Measurements from ENCODE around the gene FRMD4B. TPM values are rescaled to one million over a fixed set of nuclear protein-coding genes. Genes with fewer than 3 reads are reported as not detected.
"Not testable (repeated sequence)": the region's sequence is repeated elsewhere in the genome, so short reads cannot be mapped to it uniquely, and the experiment has no call there.

Gene FRMD4B
- total RNA-seq, 2 experiments from 2014 or later = 55.8 to 68.2 TPM

DNA sequence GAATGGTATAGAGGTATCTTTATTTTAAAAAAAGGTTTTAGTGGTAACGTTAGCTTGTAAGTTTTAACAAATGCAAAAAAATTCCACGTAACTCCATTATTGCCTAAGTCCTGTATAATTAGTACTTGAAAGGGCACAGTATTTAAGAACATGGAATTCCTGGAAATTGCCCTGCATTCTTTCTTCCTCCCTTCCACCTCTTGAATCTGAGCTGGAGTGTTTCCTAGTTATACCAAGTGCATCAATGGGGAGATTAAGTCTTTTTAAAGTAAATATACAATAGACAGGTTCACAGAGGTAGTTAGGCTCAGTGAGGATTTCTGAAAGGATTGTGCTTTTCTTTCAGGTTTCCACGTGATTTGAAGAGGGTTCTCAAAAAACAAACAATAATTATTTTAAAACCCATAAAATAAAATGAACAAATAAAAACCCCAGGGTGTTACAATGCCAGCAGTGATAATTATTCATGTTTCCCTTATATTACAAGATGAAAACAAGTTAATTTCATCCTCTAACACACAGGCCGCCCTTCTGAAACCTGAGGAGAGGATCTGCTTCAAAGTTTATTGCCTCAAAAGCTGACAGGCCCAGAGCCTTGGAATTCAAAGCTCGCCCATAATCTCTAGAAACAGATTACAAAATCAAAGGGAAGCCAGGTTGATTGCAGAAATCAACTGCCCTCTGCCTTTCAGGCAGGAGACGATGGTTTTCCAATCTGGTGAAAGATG lies 134.6 kb downstream of the FRMD4B start:
- Mint-ChIP-seq H3K9me3 (ENCODE audit: low read depth) (no peaks in the 10 kb centered on the region), H3K4me3 (no peak overlapping the region), H3K36me3 (peaks cover 3% of the 10 kb centered on the region), H3K4me1 (peaks cover 10% of the 10 kb centered on the region), H3K27ac (no peak overlapping the region), H3K27me3 (peaks cover 15% of the 10 kb centered on the region)
- DNase-seq (no peak), ATAC-seq (no peak)
- CTCF ChIA-PET = interaction anchor here (1.2 to 1.7 kb wide), 4 partner anchors 17 to 90 kb away, joined by 3 to 9 read pairs (median 6); no protein-coding TSS in a partner anchor

DNA sequence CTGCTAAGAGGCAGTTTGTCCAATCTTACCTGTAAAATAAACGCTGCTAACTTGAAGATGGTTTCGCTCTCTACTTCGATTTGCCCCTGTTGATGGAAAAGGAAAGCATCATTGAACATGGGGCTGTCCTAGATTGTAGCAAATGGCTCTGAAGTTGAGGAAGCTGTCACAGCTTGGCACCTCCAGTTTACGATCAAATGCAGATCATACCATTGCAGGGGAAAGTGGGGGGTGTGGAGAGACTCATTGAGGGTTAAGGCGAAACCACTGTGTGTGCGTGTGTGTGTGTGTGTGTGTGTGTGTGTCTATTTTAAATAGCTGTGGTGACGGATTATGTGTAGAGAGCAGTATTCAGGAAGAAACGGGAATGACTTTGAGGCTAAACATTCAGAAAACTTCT lies 135.9 kb downstream of the FRMD4B start:
- CTCF ChIA-PET = interaction anchor here (1.0 to 1.5 kb wide), 3 partner anchors 43 to 88 kb away, joined by 3 to 9 read pairs (median 3); no protein-coding TSS in a partner anchor
- peak overlapping the region; percentile 52 for H3K4me3 Mint-ChIP-seq

DNA sequence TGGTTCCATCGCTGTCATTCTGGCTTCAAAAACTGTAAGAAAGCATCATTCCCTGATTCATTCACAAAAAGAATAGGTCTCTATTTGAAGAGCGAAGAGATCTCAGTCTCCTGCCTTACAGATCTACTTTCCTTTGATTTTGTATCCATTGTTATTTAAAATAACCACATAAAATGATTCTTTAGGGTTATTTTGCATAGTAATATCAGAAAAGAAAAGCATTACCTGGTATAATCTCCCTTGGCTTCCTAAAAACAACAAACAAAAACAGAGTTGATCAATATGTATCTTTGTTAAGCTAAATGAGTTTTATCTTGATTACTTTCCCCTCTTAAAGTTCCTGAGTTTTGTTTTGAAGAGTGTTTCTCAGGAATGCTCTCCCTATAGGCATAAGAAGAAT lies 136.9 kb downstream of the FRMD4B start:
- DNase-seq (no peak), ATAC-seq (no peak)
- CTCF ChIA-PET = interaction anchor here (1.3 kb wide), 1 partner anchor 9 kb away, joined by 4 read pairs; no protein-coding TSS in a partner anchor
- Mint-ChIP-seq H3K9me3 (ENCODE audit: low read depth) (no peaks in the 10 kb centered on the region), H3K36me3 (peaks cover 3% of the 10 kb centered on the region), H3K4me1 (peaks cover 10% of the 10 kb centered on the region), H3K27me3 (peaks cover 7% of the 10 kb centered on the region), H3K4me3 (peak overlapping the region; percentile 52), H3K27ac (no peak overlapping the region)

More for the DNA sequence above, 135.9 kb downstream of the FRMD4B start:
- Mint-ChIP-seq H3K27me3 (peaks cover 7% of the 10 kb centered on the region), H3K27ac (peak overlapping the region; percentile 25), H3K36me3 (peaks cover 3% of the 10 kb centered on the region), H3K4me1 (peaks cover 10% of the 10 kb centered on the region), H3K9me3 (ENCODE audit: low read depth) (no peaks in the 10 kb centered on the region)
- ATAC-seq (peak; percentile 73), DNase-seq (peak; percentile 67)

DNA sequence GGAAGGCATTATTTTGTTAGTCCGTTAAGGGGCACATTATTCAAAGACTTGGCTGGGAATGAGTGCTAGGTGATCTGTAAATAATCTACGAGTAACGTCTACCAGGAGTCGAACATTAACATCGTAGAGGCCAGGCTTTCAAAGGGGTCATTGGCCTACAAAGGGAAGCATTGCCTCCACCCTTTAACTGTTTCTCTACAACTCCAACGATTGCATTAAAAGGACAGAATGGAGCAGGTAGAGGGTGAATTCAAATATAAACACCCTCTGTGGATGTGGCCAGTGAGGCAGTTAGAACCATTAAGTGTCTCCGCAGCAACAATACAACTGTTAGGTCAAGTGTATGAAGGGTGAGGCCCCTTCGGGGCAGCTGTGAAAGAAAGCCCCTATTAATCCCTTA lies 137.5 kb downstream of the FRMD4B start:
- peaks cover 3% of the 10 kb centered on the region for H3K36me3 Mint-ChIP-seq
- H3K27ac Mint-ChIP-seq = no peak overlapping the region
- ATAC-seq (no peak), DNase-seq (no peak)
- no peaks in the 10 kb centered on the region for H3K9me3 Mint-ChIP-seq (ENCODE audit: low read depth)
- CTCF ChIA-PET = interaction anchor here (1.3 kb wide), 1 partner anchor 10 kb away, joined by 4 read pairs; no protein-coding TSS in a partner anchor
- peaks cover 10% of the 10 kb centered on the region for H3K4me1 Mint-ChIP-seq
- peaks cover 7% of the 10 kb centered on the region for H3K27me3 Mint-ChIP-seq
- no peak overlapping the region for H3K4me3 Mint-ChIP-seq

DNA sequence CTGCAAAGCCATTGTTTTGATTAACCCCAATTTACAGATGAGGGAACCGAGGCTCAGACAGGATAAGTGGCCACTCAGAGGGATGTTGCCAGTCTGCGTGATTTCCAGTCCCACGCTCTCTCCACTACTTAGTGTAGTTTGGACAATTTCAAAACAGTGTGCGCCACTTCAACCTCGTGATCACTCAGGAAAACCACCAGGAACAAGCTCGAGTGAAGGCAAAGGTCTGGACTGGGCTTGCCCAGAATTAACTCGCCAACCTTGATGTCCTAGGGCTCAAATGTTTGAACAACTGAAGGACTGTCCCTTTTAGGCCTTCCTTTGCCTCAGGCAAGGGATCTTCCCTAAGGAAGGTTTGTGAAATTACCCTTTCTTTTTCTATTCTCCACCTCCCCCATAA lies 139.3 kb downstream of the FRMD4B start:
- CTCF ChIA-PET = no interaction called here
- Mint-ChIP-seq H3K36me3 (peaks cover 2% of the 10 kb centered on the region), H3K4me3 (no peak overlapping the region), H3K27me3 (no peaks in the 10 kb centered on the region), H3K4me1 (peaks cover 17% of the 10 kb centered on the region), H3K27ac (no peak overlapping the region), H3K9me3 (ENCODE audit: low read depth) (no peaks in the 10 kb centered on the region)
- no peak for DNase-seq
- no peak for ATAC-seq

DNA sequence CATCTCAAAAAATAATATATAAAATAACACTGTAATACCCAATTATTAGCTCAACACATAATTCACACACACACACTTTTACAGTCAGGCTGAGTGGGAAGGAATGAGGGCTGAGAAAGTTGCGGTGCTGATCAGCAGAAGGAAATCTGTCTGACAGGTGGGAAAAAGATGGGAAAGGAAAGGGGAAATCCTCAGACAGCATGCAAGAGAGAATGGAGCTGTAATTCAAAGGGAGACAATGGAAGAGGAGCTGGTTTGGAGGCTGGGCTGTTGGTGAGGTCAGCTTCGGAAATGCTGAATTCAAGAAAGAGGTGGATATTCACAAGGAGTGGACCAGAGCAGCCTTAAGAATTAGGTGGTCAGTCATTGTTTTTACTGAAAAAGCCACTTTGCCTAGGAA lies 141.8 kb downstream of the FRMD4B start:
- no peak for ATAC-seq
- Mint-ChIP-seq H3K27ac (no peak overlapping the region), H3K36me3 (no peaks in the 10 kb centered on the region), H3K27me3 (no peaks in the 10 kb centered on the region), H3K9me3 (ENCODE audit: low read depth) (no peaks in the 10 kb centered on the region), H3K4me1 (peaks cover 15% of the 10 kb centered on the region), H3K4me3 (no peak overlapping the region)
- CTCF ChIA-PET = interaction anchor here (1.0 to 1.2 kb wide), 4 partner anchors 10 to 62 kb away, joined by 3 to 4 read pairs (median 3); no protein-coding TSS in a partner anchor
- DNase-seq = no peak

DNA sequence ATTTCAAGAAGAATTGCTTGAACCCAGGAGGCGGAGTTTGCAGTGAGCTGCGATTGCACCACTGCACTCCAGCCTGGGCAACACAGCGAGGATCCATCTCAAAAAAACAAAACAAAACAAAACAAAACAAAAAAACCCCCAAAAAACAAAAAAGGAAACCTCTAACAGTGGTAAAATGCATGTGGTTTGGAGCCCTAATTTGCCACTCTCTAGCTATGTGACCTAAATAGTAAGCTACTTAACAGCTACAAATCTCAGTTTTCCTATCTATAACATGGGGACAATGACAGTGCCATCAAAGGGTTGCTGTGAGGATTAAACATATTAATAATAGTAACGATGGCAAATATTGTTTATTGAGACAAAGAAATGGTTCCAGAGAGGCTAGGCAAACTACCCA lies 144.1 kb downstream of the FRMD4B start:
- no peaks in the 10 kb centered on the region for H3K36me3 Mint-ChIP-seq
- H3K9me3 Mint-ChIP-seq (ENCODE audit: low read depth) = no peaks in the 10 kb centered on the region
- H3K27me3 Mint-ChIP-seq = no peaks in the 10 kb centered on the region
- peaks cover 18% of the 10 kb centered on the region for H3K4me1 Mint-ChIP-seq
- DNase-seq (no peak), ATAC-seq (no peak)
- CTCF ChIA-PET = interaction anchor here (1.9 kb wide), 1 partner anchor 65 kb away, joined by 8 read pairs; no protein-coding TSS in a partner anchor
- no peak overlapping the region for H3K27ac Mint-ChIP-seq
- no peak overlapping the region for H3K4me3 Mint-ChIP-seq

DNA sequence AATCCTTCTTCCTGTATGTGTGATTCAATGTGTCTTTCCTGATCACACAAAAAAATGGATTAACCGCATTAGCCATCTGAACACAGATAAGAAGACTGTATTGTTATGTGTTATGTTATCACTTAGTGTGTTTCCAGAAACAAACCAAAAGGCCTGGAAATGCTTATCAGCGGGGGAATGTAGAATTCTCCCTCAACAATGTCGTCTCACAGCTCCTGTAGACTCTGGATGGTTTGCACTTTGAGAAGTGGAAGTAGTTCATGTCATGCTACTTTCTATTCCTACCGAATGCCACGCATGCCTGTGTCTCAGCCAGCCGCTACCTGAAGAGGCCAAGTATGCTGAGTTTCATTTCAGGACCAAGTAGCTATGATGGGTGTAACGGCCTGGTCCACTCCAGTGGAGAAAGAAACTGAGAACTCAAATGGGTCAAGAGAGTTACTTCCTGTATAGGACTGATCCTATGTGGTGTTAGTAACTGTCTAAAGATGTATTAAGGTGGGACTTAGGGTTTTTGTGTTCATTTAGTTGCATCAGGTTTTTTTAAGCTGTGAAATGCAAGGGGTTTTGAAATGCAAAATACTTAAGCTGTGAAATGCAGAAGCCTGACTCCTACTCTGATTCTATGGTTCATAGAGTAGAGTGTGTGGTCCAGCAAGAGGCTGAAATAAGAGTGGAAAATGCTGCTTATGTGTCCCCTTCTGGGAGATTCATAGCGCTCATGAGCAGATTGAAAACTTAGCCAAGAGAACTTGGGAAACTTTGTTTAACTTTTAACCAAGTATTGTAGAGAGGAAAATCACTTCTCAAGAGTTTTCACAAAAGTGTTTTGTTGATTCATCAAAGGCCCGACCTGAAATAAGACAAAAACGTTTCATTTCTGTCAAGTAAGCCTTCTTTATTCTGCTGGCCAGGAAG lies 145.0 kb downstream of the FRMD4B start:
- ATAC-seq (no peak), DNase-seq (no peak)
- Mint-ChIP-seq H3K36me3 (no peaks in the 10 kb centered on the region), H3K27me3 (no peaks in the 10 kb centered on the region), H3K4me1 (peaks cover 24% of the 10 kb centered on the region), H3K27ac (no peak overlapping the region), H3K4me3 (no peak overlapping the region), H3K9me3 (ENCODE audit: low read depth) (no peaks in the 10 kb centered on the region)
- CTCF ChIA-PET = interaction anchor here (0.6 to 1.9 kb wide), 2 partner anchors 15 to 66 kb away, joined by 3 to 8 read pairs; no protein-coding TSS in a partner anchor

DNA sequence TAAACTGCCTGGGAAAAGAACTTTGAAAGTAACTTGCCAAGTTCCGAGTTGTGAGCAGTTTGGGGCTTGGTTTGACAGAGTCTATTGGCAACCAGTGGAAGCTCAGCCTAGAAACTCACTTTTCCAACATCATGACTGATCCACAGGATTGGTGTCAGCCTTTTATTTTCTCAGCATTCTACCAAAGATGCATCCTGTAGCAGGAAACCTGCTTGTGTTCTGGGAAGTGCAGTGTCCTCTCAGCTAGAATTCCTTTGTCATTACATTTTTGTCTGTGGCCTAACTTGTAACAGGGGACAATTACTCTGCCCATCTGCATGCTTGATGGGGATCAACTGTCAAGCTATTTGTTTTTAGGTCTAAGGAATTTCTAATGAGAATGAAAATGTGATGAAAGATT lies 146.8 kb downstream of the FRMD4B start:
- Mint-ChIP-seq H3K4me3 (no peak overlapping the region), H3K4me1 (peaks cover 29% of the 10 kb centered on the region), H3K27ac (no peak overlapping the region), H3K36me3 (no peaks in the 10 kb centered on the region), H3K9me3 (ENCODE audit: low read depth) (no peaks in the 10 kb centered on the region), H3K27me3 (no peaks in the 10 kb centered on the region)
- CTCF ChIA-PET = interaction anchor here (1.7 kb wide), 1 partner anchor 52 kb away, joined by 4 read pairs; no protein-coding TSS in a partner anchor
- DNase-seq = no peak
- no peak for ATAC-seq

DNA sequence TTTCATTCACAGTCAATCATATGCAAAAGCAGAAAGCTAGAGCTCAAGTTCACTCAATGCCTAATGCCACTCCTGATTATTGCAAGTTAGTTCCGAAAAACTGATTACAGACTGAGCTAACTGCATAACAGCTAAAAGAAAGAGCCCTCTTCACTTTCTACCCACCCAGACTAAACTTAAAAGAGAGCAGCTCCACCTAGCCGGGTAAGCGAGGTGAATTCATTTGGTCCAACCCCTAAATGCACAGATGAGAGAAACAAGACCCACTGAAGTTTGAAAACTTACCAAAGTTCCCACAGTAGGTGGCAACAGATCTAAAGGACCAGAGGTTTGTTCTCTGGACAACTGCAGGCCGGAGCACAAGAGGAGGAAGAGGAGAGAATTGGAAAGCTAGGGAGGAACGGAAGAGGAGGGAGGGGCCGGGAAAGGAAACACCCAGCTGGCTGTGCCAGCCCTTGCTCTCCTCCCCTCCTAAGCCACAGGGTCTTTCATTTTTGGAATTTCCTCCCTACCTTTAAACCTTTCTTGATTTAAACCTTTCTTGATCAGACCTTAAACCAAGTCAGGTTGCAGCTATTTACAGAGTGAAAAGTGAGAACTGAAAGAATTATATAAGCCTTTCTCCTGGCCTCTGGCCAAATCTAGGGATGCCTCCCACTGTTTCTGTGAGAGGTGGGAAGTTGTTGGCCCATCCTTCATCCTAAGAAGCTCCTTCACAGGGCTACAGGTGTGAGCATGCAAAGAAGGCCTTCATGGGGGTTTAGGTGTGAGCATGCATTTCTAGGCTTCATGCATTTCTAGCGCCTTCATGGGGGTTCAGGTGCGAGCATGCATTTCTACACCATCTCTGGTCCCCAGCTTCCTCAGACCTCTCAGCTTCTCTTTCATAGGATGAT lies 148.8 kb downstream of the FRMD4B start:
- CTCF ChIA-PET = interaction anchor here (0.7 to 3.8 kb wide), 13 partner anchors 9 to 78 kb away, joined by 3 to 26 read pairs (median 4); no protein-coding TSS in a partner anchor
- Mint-ChIP-seq H3K36me3 (no peaks in the 10 kb centered on the region), H3K4me1 (peaks cover 27% of the 10 kb centered on the region), H3K27me3 (no peaks in the 10 kb centered on the region), H3K4me3 (peak overlapping the region; percentile 48), H3K27ac (peak overlapping the region; percentile 55), H3K9me3 (ENCODE audit: low read depth) (no peaks in the 10 kb centered on the region)
- ATAC-seq (peak; percentile 61), DNase-seq (no peak)

DNA sequence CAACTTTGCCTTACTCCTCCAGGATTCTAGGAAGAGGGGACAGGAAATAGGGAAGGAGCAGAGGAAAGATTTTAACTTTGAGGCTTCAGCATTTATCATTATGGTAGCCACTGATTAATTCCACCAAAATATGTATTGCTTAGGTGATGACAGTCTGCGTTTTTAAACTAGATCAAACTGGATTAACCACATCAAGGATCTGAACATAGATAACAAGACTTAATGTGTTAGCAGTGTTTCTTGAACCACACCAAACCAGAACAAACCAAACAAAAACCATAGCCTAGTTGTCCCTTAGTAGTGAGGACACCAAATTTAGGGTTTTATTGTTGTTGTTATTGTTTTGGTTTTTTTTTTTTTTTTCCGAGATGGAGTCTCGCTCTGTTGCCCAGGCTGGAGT lies 150.0 kb downstream of the FRMD4B start:
- ATAC-seq (peak; percentile 60), DNase-seq (no peak)
- H3K27ac Mint-ChIP-seq = peak overlapping the region; percentile 8
- CTCF ChIA-PET = interaction anchor here (0.7 to 3.8 kb wide), 6 partner anchors 10 to 74 kb away, joined by 3 to 26 read pairs (median 6); no protein-coding TSS in a partner anchor
- peaks cover 17% of the 10 kb centered on the region for H3K4me1 Mint-ChIP-seq
- H3K9me3 Mint-ChIP-seq (ENCODE audit: low read depth) = no peaks in the 10 kb centered on the region
- no peaks in the 10 kb centered on the region for H3K36me3 Mint-ChIP-seq
- no peaks in the 10 kb centered on the region for H3K27me3 Mint-ChIP-seq
- no peak overlapping the region for H3K4me3 Mint-ChIP-seq

DNA sequence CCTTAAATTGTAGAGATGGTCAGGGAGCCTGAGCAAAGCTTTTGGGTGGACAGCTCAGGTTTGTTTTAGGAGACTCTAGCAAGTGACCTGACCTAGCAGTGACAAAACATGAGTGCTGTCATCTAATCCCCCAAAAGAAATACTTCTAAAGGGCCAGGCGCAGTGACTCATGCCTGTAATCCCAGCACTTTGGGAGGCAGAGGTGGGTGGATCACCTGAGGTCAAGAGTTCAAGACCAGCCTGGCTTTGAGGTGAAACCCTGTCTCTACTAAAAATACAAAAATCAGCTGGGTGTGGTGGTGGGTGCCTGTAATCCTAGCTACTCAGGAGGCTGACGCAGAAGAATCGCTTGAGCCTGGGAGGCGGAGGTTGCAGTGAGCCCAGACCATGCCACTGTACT lies 150.7 kb downstream of the FRMD4B start:
- H3K4me3 Mint-ChIP-seq; ATAC-seq; DNase-seq; H3K36me3 Mint-ChIP-seq; H3K9me3 Mint-ChIP-seq (ENCODE audit: low read depth); H3K27me3 Mint-ChIP-seq: not testable (repeated sequence)
- Mint-ChIP-seq H3K4me1 (peaks cover 15% of the 10 kb centered on the region), H3K27ac (peak overlapping the region; percentile 8)
- CTCF ChIA-PET = interaction anchor here (1.0 to 3.8 kb wide), 4 partner anchors 10 to 73 kb away, joined by 4 to 26 read pairs (median 6); no protein-coding TSS in a partner anchor
